IMR-90 (cell line): ENCODE results near the gene UNC93A. TPM values are rescaled to one million over a fixed set of nuclear protein-coding genes. Genes with fewer than 3 reads are reported as not detected.

ENCODE experiments used
- ATAC-seq: fragments of 200-7000 bp; cut with Tn5 transposase; 2 replicates; pipeline ENCODE4 v1.9.1; 2020; ENCODE audit warnings: low read depth, mild to moderate bottlenecking, moderate library complexity
- BruUV-seq: library from RNA; stranded (reverse); fragments of 400-500 nt; replicated peaks from 2 replicates; lab custom pipeline; 2021; lab: Mats Ljungman, UMichigan
- CTCF ChIA-PET: fragments of 300-600 bp; formaldehyde crosslinking; extraction: SDS; loops from one replicate; lab custom pipeline; 2021; ENCODE audit warnings: antibody characterized with exemption; lab: Yijun Ruan, JAX
- POLR2A ChIA-PET: fragments of 300-600 bp; sonication (Branson Sonifier 250); formaldehyde crosslinking; loops from one replicate; lab custom pipeline; 2022; ENCODE audit warnings: antibody characterized with exemption; ENCODE audit not compliant: unreplicated experiment; lab: Charles Lee
- DNase-seq: peaks from one replicate; pipeline ENCODE4 v3.0.0; 2013
- H2AFZ ChIP-seq: replicated peaks from 2 replicates; pipeline ENCODE3; 2013; ENCODE audit warnings: low read length, mild to moderate bottlenecking; ENCODE audit not compliant: poor library complexity
- H2AK5ac ChIP-seq: 2 replicates; pipeline ENCODE4 v1.6.1; 2013; ENCODE audit warnings: low read depth, low read length, inconsistent platforms
- H2AK9ac ChIP-seq: replicated peaks from 2 replicates; pipeline ENCODE3; 2013; ENCODE audit warnings: mild to moderate bottlenecking, low read depth, low read length, moderate library complexity; ENCODE audit not compliant: poor library complexity
- H2BK120ac ChIP-seq: 2 replicates; pipeline ENCODE4 v1.6.1; 2013; ENCODE audit warnings: low read depth, low read length, inconsistent platforms
- H2BK15ac ChIP-seq: 3 replicates; pipeline ENCODE4 v1.6.1; 2013; ENCODE audit warnings: low read depth, low read length, inconsistent platforms
- H2BK20ac ChIP-seq: 2 replicates; pipeline ENCODE4 v1.6.1; 2013; ENCODE audit warnings: low read depth, mild to moderate bottlenecking, inconsistent platforms, low read length, moderate library complexity
- H2BK5ac ChIP-seq: 2 replicates; pipeline ENCODE4 v1.6.1; 2013; ENCODE audit warnings: mild to moderate bottlenecking, low read depth, low read length, inconsistent platforms; ENCODE audit not compliant: poor library complexity, severe bottlenecking
- H3K14ac ChIP-seq: replicated peaks from 2 replicates; pipeline ENCODE4 v1.6.1; 2013; ENCODE audit warnings: low read depth, low read length, inconsistent platforms
- H3K18ac ChIP-seq: 2 replicates; pipeline ENCODE4 v1.6.1; 2013; ENCODE audit warnings: low read depth, low read length, control low read depth
- H3K23ac ChIP-seq: 2 replicates; pipeline ENCODE4 v1.6.1; 2013; ENCODE audit warnings: low read depth, low read length, inconsistent platforms
- H3K27ac ChIP-seq: 2 replicates; pipeline ENCODE4 v1.5.1; 2013; ENCODE audit warnings: mild to moderate bottlenecking, control low read depth, low read length; ENCODE audit not compliant: insufficient read depth
- H3K27me3 ChIP-seq: 2 replicates; pipeline ENCODE4 v1.6.1; 2013; ENCODE audit warnings: low read length; ENCODE audit not compliant: control insufficient read depth, insufficient read depth
- H3K36me3 ChIP-seq: 2 replicates; pipeline ENCODE4 v1.6.1; 2013; ENCODE audit warnings: low read length, mixed read lengths; ENCODE audit not compliant: control insufficient read depth, insufficient read depth
- H3K4ac ChIP-seq: 2 replicates; pipeline ENCODE4 v1.6.1; 2013; ENCODE audit warnings: low read depth, low read length, inconsistent platforms
- H3K4me1 ChIP-seq: 2 replicates; pipeline ENCODE4 v1.6.1; 2013; ENCODE audit warnings: low read length, mixed read lengths; ENCODE audit not compliant: control insufficient read depth, insufficient read depth
- H3K4me2 ChIP-seq: 2 replicates; pipeline ENCODE4 v1.6.1; 2013; ENCODE audit warnings: low read depth, mild to moderate bottlenecking, control low read depth, low read length, moderate library complexity
- H3K4me3 ChIP-seq: 2 replicates; pipeline ENCODE4 v1.5.1; 2013; ENCODE audit warnings: low read depth, mild to moderate bottlenecking, control low read depth, low read length, moderate library complexity; ENCODE audit not compliant: insufficient read depth
- H3K56ac ChIP-seq: 2 replicates; pipeline ENCODE4 v1.6.1; 2013; ENCODE audit warnings: low read length, inconsistent platforms; ENCODE audit not compliant: insufficient read depth; ENCODE audit errors: extremely low read depth
- H3K79me1 ChIP-seq, 2 experiments: 2 replicates each; pipeline ENCODE4 v1.6.1; 2013; ENCODE audit warnings: low read length in 2 of 2, inconsistent platforms in 1 of 2, low read depth in 1 of 2
- H3K9ac ChIP-seq: 2 replicates; pipeline ENCODE4 v1.6.1; 2013; ENCODE audit warnings: low read depth, low read length, control low read depth
- H3K9me1 ChIP-seq: 2 replicates; pipeline ENCODE4 v1.6.1; 2013; ENCODE audit warnings: low read length, inconsistent platforms; ENCODE audit not compliant: insufficient read depth
- H3K9me3 ChIP-seq: 2 replicates; pipeline ENCODE4 v1.6.1; 2013; ENCODE audit warnings: low read length; ENCODE audit not compliant: control insufficient read depth, insufficient read depth
- H4K20me1 ChIP-seq: 2 replicates; pipeline ENCODE4 v1.6.1; 2013; ENCODE audit warnings: low read length, inconsistent platforms; ENCODE audit not compliant: insufficient read depth
- H4K5ac ChIP-seq: 2 replicates; pipeline ENCODE4 v1.6.1; 2013; ENCODE audit warnings: mild to moderate bottlenecking, low read depth, low read length, control low read depth
- H4K8ac ChIP-seq, 2 experiments: 2 replicates each; pipeline ENCODE4 v1.6.1; 2013; ENCODE audit warnings: low read depth in 2 of 2, low read length in 2 of 2, control low read depth in 1 of 2, inconsistent platforms in 1 of 2
- H4K91ac ChIP-seq: 2 replicates; pipeline ENCODE4 v1.6.1; 2013; ENCODE audit warnings: low read depth, low read length, inconsistent platforms; ENCODE audit not compliant: insufficient read depth
- BHLHE40 ChIP-seq: fragments of 150-350 bp; IDR thresholded peaks from 2 replicates; pipeline ENCODE4 v1.6.1; 2016; ENCODE audit warnings: mild to moderate bottlenecking, low read depth, low read length
- CEBPB ChIP-seq: IDR thresholded peaks from 2 replicates; pipeline ENCODE4 v1.6.1; 2012; ENCODE audit warnings: low read depth, low read length, improper control_type of control experiment
- POLR2A ChIP-seq: IDR thresholded peaks from 2 replicates; pipeline ENCODE4 v1.6.1; 2012; ENCODE audit warnings: mild to moderate bottlenecking, low read depth, low read length
- WGBS, 2 experiments: methylation state at CpG; one replicate each; pipeline versions ENCODE4 v1.1.5 to v1.1.7; 2013; ENCODE audit warnings: missing lambda C conversion rate in 2 of 2; ENCODE audit not compliant: insufficient read length in 1 of 2; ENCODE audit errors: extremely low coverage in 2 of 2; 5-methylcytosine and 5-hydroxymethylcytosine counted together
- dilution Hi-C: fragments of 300-500 bp; cut with HindIII; formaldehyde crosslinking; loops from one replicate; pipeline ENCODE4 v1.14.3; 2018; ENCODE audit warnings: low sequenced_read_pairs; ENCODE audit not compliant: unreplicated experiment
- in situ Hi-C: fragments of 300-500 bp; cut with MboI; formaldehyde crosslinking; loops from 3 replicates; pipeline ENCODE4 v1.14.3; 2019; ENCODE audit warnings: low sequenced_read_pairs, inconsistent platforms, mixed read lengths
- intact Hi-C: fragments of 100-400 bp; cut with micrococcal nuclease; formaldehyde crosslinking; loops from 2 replicates; pipeline ENCODE4 v1.10.0; 2022
- polyA plus RNA-seq, 3 experiments: library from polyadenylated mRNA; depleted of rRNA; stranded (reverse); fragments of >200 nt; gene quantifications; 2 replicates each; pipeline ENCODE4 v1.2.3, GENCODE V29; 2012; ENCODE audit warnings: low replicate concordance in 1 of 3
- total RNA-seq: library from RNA; depleted of rRNA; stranded (reverse); fragments of >200 nt; gene quantifications from 2 replicates; pipeline ENCODE4 v1.2.3, GENCODE V29; 2012

Gene UNC93A
- total and polyA plus RNA-seq, 2 of the 4 experiments (the other 2 are of a cell fraction): not detected

GRCh38 chr6:167294651-167295494 lies 3.8 kb downstream of the UNC93A start:
- CTCF ChIA-PET: no interaction called here
- no peak overlapping the region for H3K56ac ChIP-seq
- DNase-seq: no peak
- no peak overlapping the region for H2AK5ac ChIP-seq
- H4K5ac ChIP-seq: no peak overlapping the region
- no peaks in the 10 kb centered on the region for H4K20me1 ChIP-seq
- H2BK20ac ChIP-seq: no peak overlapping the region
- dilution Hi-C loops: no loop called here
- no TSS peak for BruUV-seq
- H3K79me1 ChIP-seq: no peaks in the 10 kb centered on the region
- POLR2A ChIA-PET: no interaction called here
- H2AK9ac ChIP-seq: no peak overlapping the region
- TF ChIP-seq POLR2A: no peak
- no peak for TF ChIP-seq BHLHE40
- no peak for TF ChIP-seq CEBPB
- H3K27me3 ChIP-seq: no peaks in the 10 kb centered on the region
- no peaks in the 10 kb centered on the region for H3K36me3 ChIP-seq
- in situ Hi-C loops: no loop called here
- no peak overlapping the region for H3K4ac ChIP-seq
- no peak overlapping the region for H2AFZ ChIP-seq
- no peak overlapping the region for H4K91ac ChIP-seq
- intact Hi-C loops: no loop called here
- no peak overlapping the region for H3K14ac ChIP-seq
- H3K9ac ChIP-seq: no peak overlapping the region
- H4K8ac ChIP-seq: no peak overlapping the region
- H3K23ac ChIP-seq: no peak overlapping the region
- no peaks in the 10 kb centered on the region for H3K4me1 ChIP-seq
- peaks cover 39% of the 10 kb centered on the region for H3K9me3 ChIP-seq
- H2BK15ac ChIP-seq: no peak overlapping the region
- no peak for ATAC-seq
- no peak overlapping the region for H3K4me3 ChIP-seq
- no peak overlapping the region for H2BK120ac ChIP-seq
- 76% methylated on average over 21 of the region's 38 CpGs; no CpG with 5 or more reads in 1 of the 2 experiments for WGBS, 2 experiments
- no peak overlapping the region for H3K4me2 ChIP-seq
- H3K18ac ChIP-seq: no peak overlapping the region
- no peaks in the 10 kb centered on the region for H3K9me1 ChIP-seq
- H3K27ac ChIP-seq: no peak overlapping the region
- H2BK5ac ChIP-seq: no peak overlapping the region
